Measurements from ENCODE around the gene ABLIM1. TPM values are rescaled to one million over a fixed set of nuclear protein-coding genes. Genes with fewer than 3 reads are reported as not detected.

ABLIM1 gene
- total and polyA plus RNA-seq, 7 experiments from 2014 or later: 109 to 440 (median 357) TPM

- ChIA-PET POLR2A (no interaction called here), CTCF (no interaction called here)
- Histone ChIP-seq H3K4me3 (ENCODE audit: low read length) (peak overlapping the region; percentile 47), H3K27me3 (ENCODE audit: control insufficient read depth in 2 of 2, insufficient read depth in 2 of 2, low read length in 2 of 2) (peaks cover 10 to 12% of the 10 kb centered on the region in 2 donors), H3K9me3 (ENCODE audit: control insufficient read depth in 2 of 3, low read length in 3 of 3) (no peaks in the 10 kb centered on the region), H3K4me1 (ENCODE audit: control insufficient read depth in 2 of 2, insufficient read depth in 2 of 2, low read length in 2 of 2) (peaks cover 0 to 6% of the 10 kb centered on the region in 2 donors), H3K27ac (ENCODE audit: low read depth, low read length) (no peak overlapping the region), H3K36me3 (ENCODE audit: control insufficient read depth in 2 of 3, insufficient read depth in 3 of 3, low read length in 3 of 3) (no peaks in the 10 kb centered on the region)
- H3K4me3 Mint-ChIP-seq: peak overlapping the region; percentile 72 to 93 (median 89)
- H3K27ac Mint-ChIP-seq: peak overlapping the region in 2 of 9 donors; percentile 1 to 50
- intact Hi-C loops (cut with micrococcal nuclease): loop anchor here in 1 of 2 donors (5.0 kb wide), 1 partner anchor 160 kb away; no protein-coding TSS in a partner anchor
- no peaks in the 10 kb centered on the region for H3K36me3 Mint-ChIP-seq
- DNase-seq (peak in 7 of 9 donors; percentile 4 to 51 (median 12)), ATAC-seq (peak; percentile 72)
- H3K9me3 Mint-ChIP-seq: no peaks in the 10 kb centered on the region
- peaks cover 53 to 60% (median 58%) of the 10 kb centered on the region in 5 donors for H3K27me3 Mint-ChIP-seq
- H3K4me1 Mint-ChIP-seq: peaks cover 5 to 22% (median 14%) of the 10 kb centered on the region in 7 donors
Observed at GRCh38 chr10:114631666-114632417, 26.2 kb downstream of the ABLIM1 start.

- peaks cover 0 to 4% (median 0%) of the 10 kb centered on the region in 11 donors for H3K9me3 Mint-ChIP-seq
- Histone ChIP-seq H3K4me3 (ENCODE audit: low read length) (peak overlapping the region; percentile 47), H3K4me1 (ENCODE audit: control insufficient read depth in 2 of 2, insufficient read depth in 2 of 2, low read length in 2 of 2) (peaks cover 0 to 6% of the 10 kb centered on the region in 2 donors), H3K9me3 (ENCODE audit: control insufficient read depth in 2 of 3, low read length in 3 of 3) (no peaks in the 10 kb centered on the region), H3K27me3 (ENCODE audit: control insufficient read depth in 2 of 2, insufficient read depth in 2 of 2, low read length in 2 of 2) (peaks cover 10 to 12% of the 10 kb centered on the region in 2 donors), H3K36me3 (ENCODE audit: control insufficient read depth in 2 of 3, insufficient read depth in 3 of 3, low read length in 3 of 3) (no peaks in the 10 kb centered on the region), H3K27ac (ENCODE audit: low read depth, low read length) (no peak overlapping the region)
- ChIA-PET POLR2A (interaction anchor here (0.7 kb wide), 1 partner anchor 21 kb away, joined by 3 read pairs; no protein-coding TSS in a partner anchor), CTCF (no interaction called here)
- peaks cover 0 to 3% (median 0%) of the 10 kb centered on the region in 5 donors for H3K36me3 Mint-ChIP-seq
- no peak for ATAC-seq
- H3K27ac Mint-ChIP-seq: peak overlapping the region in 2 of 9 donors; percentile 21 to 35
- intact Hi-C loops (cut with micrococcal nuclease): loop anchor here in 1 of 2 donors (5.0 kb wide), 1 partner anchor 159 kb away; no protein-coding TSS in a partner anchor
- H3K27me3 Mint-ChIP-seq: peaks cover 53 to 64% (median 58%) of the 10 kb centered on the region in 5 donors
- no peak for DNase-seq
- peak overlapping the region; percentile 63 to 93 (median 88) for H3K4me3 Mint-ChIP-seq
- peaks cover 5 to 22% (median 14%) of the 10 kb centered on the region in 7 donors for H3K4me1 Mint-ChIP-seq
Observed at GRCh38 chr10:114631090-114631665, 26.9 kb downstream of the ABLIM1 start.

- intact Hi-C loops (cut with micrococcal nuclease): loop anchor here in 1 of 2 donors (5.0 kb wide), 1 partner anchor 158 kb away; no protein-coding TSS in a partner anchor
- H3K27me3 ChIP-seq (ENCODE audit: control insufficient read depth in 2 of 2, insufficient read depth in 2 of 2, low read length in 2 of 2): peaks cover 10 to 12% of the 10 kb centered on the region in 2 donors
- no peaks in the 10 kb centered on the region for H3K9me3 ChIP-seq (ENCODE audit: control insufficient read depth in 2 of 3, low read length in 3 of 3)
- ATAC-seq (no peak), DNase-seq (no peak)
- ChIA-PET POLR2A (interaction anchor here (0.7 kb wide), 1 partner anchor 22 kb away, joined by 3 read pairs; no protein-coding TSS in a partner anchor), CTCF (no interaction called here)
- peak overlapping the region in 2 of 10 donors; percentile 86 to 91 for H3K4me3 Mint-ChIP-seq
- peaks cover 5 to 22% (median 14%) of the 10 kb centered on the region in 7 donors for H3K4me1 Mint-ChIP-seq
- no peak overlapping the region for H3K27ac ChIP-seq (ENCODE audit: low read depth, low read length)
- H3K4me3 ChIP-seq (ENCODE audit: low read length): no peak overlapping the region
- peaks cover 0 to 3% (median 0%) of the 10 kb centered on the region in 5 donors for H3K36me3 Mint-ChIP-seq
- H3K36me3 ChIP-seq (ENCODE audit: control insufficient read depth in 2 of 3, insufficient read depth in 3 of 3, low read length in 3 of 3): no peaks in the 10 kb centered on the region
- no peak overlapping the region for H3K27ac Mint-ChIP-seq
- H3K9me3 Mint-ChIP-seq: peaks cover 0 to 5% (median 0%) of the 10 kb centered on the region in 11 donors
- peaks cover 0 to 6% of the 10 kb centered on the region in 2 donors for H3K4me1 ChIP-seq (ENCODE audit: control insufficient read depth in 2 of 2, insufficient read depth in 2 of 2, low read length in 2 of 2)
- H3K27me3 Mint-ChIP-seq: peaks cover 46 to 57% (median 52%) of the 10 kb centered on the region in 5 donors
Observed at GRCh38 chr10:114629824-114630730, 28.0 kb downstream of the ABLIM1 start.

- Histone ChIP-seq H3K4me1 (ENCODE audit: control insufficient read depth in 2 of 2, insufficient read depth in 2 of 2, low read length in 2 of 2) (peaks cover 0 to 6% of the 10 kb centered on the region in 2 donors), H3K9me3 (ENCODE audit: control insufficient read depth in 2 of 3, low read length in 3 of 3) (no peaks in the 10 kb centered on the region), H3K27me3 (ENCODE audit: control insufficient read depth in 2 of 2, insufficient read depth in 2 of 2, low read length in 2 of 2) (peaks cover 10 to 12% of the 10 kb centered on the region in 2 donors), H3K36me3 (ENCODE audit: control insufficient read depth in 2 of 3, insufficient read depth in 3 of 3, low read length in 3 of 3) (no peaks in the 10 kb centered on the region), H3K4me3 (ENCODE audit: low read length) (no peak overlapping the region), H3K27ac (ENCODE audit: low read depth, low read length) (no peak overlapping the region)
- no peak overlapping the region for H3K27ac Mint-ChIP-seq
- ChIA-PET POLR2A (no interaction called here), CTCF (no interaction called here)
- H3K4me1 Mint-ChIP-seq: peaks cover 5 to 22% (median 15%) of the 10 kb centered on the region in 7 donors
- H3K4me3 Mint-ChIP-seq: no peak overlapping the region
- DNase-seq: no peak
- peaks cover 0 to 5% (median 3%) of the 10 kb centered on the region in 5 donors for H3K36me3 Mint-ChIP-seq
- peaks cover 42 to 52% (median 45%) of the 10 kb centered on the region in 5 donors for H3K27me3 Mint-ChIP-seq
- intact Hi-C loops (cut with micrococcal nuclease): no loop called here
- no peak for ATAC-seq
- H3K9me3 Mint-ChIP-seq: peaks cover 0 to 12% (median 5%) of the 10 kb centered on the region in 11 donors
Observed at GRCh38 chr10:114629083-114629823, 28.8 kb downstream of the ABLIM1 start.

GRCh38 chr10:114628106-114628505 is 30.0 kb downstream of the ABLIM1 start:
- intact Hi-C loops (cut with micrococcal nuclease): no loop called here
- Histone ChIP-seq H3K27ac (ENCODE audit: low read depth, low read length) (no peak overlapping the region), H3K36me3 (ENCODE audit: control insufficient read depth in 2 of 3, insufficient read depth in 3 of 3, low read length in 3 of 3) (no peaks in the 10 kb centered on the region), H3K27me3 (ENCODE audit: control insufficient read depth in 2 of 2, insufficient read depth in 2 of 2, low read length in 2 of 2) (peaks cover 10 to 11% of the 10 kb centered on the region in 2 donors), H3K4me3 (ENCODE audit: low read length) (no peak overlapping the region), H3K4me1 (ENCODE audit: control insufficient read depth in 2 of 2, insufficient read depth in 2 of 2, low read length in 2 of 2) (peaks cover 0 to 6% of the 10 kb centered on the region in 2 donors), H3K9me3 (ENCODE audit: control insufficient read depth in 2 of 3, low read length in 3 of 3) (no peaks in the 10 kb centered on the region)
- Mint-ChIP-seq H3K36me3 (peaks cover 0 to 9% (median 3%) of the 10 kb centered on the region in 5 donors), H3K4me3 (no peak overlapping the region), H3K27me3 (peaks cover 34 to 45% (median 40%) of the 10 kb centered on the region in 5 donors), H3K27ac (no peak overlapping the region), H3K9me3 (peaks cover 0 to 23% (median 6%) of the 10 kb centered on the region in 11 donors), H3K4me1 (peaks cover 5 to 28% (median 15%) of the 10 kb centered on the region in 7 donors)
- CTCF ChIA-PET: no interaction called here
- DNase-seq: no peak
- POLR2A ChIA-PET: interaction anchor here (0.6 kb wide), 1 partner anchor 712 kb away, joined by 3 read pairs; no protein-coding TSS in a partner anchor
- ATAC-seq: no peak
